Measurements from ENCODE around the gene CNTNAP2. TPM values are rescaled to one million over a fixed set of nuclear protein-coding genes. Genes with fewer than 3 reads are reported as not detected.
A peak's percentile ranks its signal among the peaks of the same experiment; 100 is the strongest.

CNTNAP2 gene
- total RNA-seq, 1 experiment from 2014 or later = 0.07 TPM

GRCh38 chr7:147483634-147484292 is 1367.2 kb downstream of the CNTNAP2 start:
- peak; percentile 27 for DNase-seq (ENCODE audit: low spot score)

DNA sequence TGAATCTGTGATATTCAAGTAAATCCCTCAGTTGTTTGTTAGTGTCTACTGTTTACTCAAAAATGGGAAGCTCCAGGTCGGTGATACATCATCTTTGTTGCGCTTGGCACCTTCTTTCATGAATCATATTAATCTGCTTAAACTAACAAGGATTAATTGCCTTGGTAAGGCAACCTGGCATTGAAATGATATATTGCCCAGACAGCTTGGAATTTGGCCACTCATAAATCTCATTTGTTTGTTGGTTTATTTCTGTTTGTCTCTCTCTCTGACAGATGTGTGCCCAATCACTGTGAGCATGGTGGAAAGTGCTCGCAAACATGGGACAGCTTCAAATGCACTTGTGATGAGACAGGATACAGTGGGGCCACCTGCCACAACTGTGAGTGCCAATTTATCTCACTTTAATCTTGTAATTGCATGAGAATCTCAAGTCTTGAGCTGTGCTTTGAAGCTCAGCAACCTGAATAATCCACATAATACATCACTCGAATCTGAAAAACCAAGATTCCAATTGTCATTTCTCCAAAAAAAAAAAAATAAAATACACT is 1369.1 kb downstream of the CNTNAP2 start:
- peak; percentile 75 for DNase-seq (ENCODE audit: low spot score)

- DNase-seq (ENCODE audit: low spot score) = peak; percentile 67
Observed at GRCh38 chr7:147492606-147493005, 1376.0 kb downstream of the CNTNAP2 start.

DNA sequence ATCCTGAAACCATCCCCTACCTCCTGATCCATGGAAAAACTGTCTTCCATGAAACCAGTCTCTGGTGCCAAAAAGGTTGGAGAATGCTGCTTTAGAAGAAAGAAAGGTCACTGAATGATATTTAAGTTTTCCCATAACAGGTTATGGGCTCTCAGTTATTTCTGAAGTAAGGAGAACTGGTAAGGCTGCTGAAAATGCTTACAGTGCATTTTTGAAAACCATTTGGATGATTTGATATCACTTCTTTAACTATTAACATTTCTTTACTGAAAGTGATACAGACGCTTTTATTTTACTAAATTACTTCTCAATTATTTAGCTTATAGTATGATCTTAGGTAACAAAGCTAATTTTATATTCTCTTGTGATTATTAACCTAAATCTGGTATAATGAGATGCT is 1379.6 kb downstream of the CNTNAP2 start:
- no peak for DNase-seq (ENCODE audit: low spot score)

- DNase-seq (ENCODE audit: low spot score) = no peak
Observed at GRCh38 chr7:147497246-147497645, 1380.6 kb downstream of the CNTNAP2 start.

GRCh38 chr7:147498081-147498480 is 1381.5 kb downstream of the CNTNAP2 start:
- DNase-seq (ENCODE audit: low spot score) = no peak

DNA sequence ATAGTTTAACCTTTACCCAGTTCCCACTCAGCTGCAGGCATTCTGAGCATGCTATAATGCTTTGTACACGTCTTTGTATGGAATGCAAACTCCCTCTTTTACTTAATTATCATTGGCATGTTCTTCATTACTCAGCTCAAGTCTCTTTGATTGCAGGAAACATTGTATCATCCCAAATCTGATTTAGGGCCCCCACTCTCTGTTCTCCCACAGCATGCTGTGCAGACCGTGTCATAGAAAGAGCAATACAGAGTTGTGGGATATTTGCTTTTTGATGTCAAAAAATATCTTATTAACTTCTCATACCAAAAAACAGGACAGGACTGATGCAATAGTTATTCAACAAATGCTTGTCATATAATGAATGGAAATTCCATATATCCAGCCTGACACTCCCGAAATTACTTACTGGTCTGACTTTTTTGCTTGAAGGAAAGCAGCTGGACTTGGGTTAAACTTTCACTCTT is 1392.5 kb downstream of the CNTNAP2 start:
- peak; percentile 16 for DNase-seq (ENCODE audit: low spot score)

- peak; percentile 48 for DNase-seq (ENCODE audit: low spot score)
Observed at GRCh38 chr7:147509541-147510200, 1393.1 kb downstream of the CNTNAP2 start.

DNA sequence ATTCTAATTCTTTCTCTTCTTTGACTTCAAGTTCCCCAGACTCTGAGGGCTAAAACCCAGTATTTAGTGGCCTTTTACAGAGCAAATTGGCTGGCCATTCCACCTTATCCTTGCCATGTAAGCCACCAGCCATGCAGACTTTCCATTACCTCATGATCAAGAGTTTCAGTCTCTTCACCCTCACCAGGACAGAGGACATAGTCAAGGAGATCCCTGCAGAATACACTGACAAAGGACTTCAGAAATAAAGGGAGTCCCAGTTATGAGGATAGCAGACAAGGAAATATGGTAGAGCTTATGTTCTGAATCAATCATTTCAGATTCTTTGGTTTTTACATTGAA is 1393.6 kb downstream of the CNTNAP2 start:
- no peak for DNase-seq (ENCODE audit: low spot score)

DNA sequence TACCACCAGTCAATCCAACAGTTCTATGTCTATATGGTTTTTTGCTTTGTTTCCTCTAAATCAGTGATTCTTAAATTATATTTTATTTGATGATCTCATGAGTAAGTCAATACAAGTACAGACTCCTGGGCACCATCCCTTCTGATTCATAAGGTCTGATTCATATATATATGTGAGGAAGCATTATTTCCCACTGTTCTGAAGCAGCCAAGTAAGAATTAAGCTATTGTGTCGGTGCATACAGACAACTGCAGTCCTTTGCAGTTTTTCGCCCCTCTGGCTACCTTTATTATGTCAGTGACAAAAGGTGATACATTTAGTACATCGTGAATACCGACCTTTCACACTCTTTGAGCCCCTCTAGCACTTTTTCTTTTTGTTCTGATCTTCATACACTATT is 1394.3 kb downstream of the CNTNAP2 start:
- DNase-seq (ENCODE audit: low spot score) = peak; percentile 63

DNA sequence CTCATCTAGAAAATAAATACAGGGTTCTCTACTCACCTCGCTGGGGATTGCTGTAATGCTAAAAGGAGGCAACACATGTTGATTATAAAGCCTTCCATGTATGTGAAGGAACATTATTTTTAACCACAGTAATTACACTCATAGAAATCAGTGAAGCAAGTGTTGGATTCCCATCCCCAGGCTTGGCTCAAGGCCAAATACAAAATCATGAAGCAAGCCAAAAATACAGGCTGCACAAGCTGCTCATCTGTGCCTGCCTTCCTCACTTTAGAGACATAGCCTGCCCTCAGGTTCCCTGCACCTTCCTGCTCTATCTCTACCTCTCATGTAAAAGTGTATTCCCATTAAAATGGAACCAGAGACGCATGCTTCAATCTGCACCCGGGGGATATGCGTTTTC is 1396.8 kb downstream of the CNTNAP2 start:
- DNase-seq (ENCODE audit: low spot score) = no peak

- DNase-seq (ENCODE audit: low spot score) = no peak
Observed at GRCh38 chr7:147516391-147516790, 1399.8 kb downstream of the CNTNAP2 start.

DNA sequence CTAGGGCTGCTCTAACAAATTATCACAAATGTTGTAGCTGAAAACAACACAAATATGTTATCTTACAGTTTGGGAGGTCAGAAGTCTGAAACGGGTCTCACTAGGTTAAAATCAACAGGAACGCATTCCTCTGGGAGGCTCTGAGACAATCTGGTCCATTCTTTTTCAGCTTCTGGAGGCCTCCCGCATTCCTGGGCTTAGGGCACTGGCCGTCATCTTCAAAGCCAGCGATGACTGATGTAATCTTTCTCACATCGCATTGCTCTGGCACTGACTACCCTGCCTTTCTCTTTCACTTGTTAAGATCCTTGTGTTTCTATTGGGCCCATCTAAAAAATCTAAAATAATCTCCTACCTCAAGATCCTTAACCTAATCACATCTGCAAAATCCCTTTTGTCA is 1402.5 kb downstream of the CNTNAP2 start:
- no peak for DNase-seq (ENCODE audit: low spot score)

DNA sequence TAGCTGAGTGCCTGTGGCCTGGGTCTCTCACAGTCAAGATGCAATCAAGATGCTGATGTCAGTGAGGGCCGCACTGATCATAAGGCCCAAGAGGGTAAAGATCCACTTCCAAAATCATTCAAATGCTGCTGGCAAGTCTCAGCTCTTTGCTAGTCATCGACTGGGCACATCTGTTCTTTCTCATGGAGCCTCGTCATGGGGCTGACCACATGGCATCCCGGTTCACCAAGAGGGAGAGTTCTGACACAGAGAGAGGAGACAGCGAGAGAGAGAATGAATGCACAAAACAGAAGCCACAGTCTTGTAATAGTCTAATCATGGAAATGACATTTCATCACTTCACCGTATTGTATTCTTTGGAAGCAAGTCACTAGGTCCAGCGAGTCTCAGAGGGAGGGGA is 1406.5 kb downstream of the CNTNAP2 start:
- DNase-seq (ENCODE audit: low spot score) = no peak

- DNase-seq (ENCODE audit: low spot score) = no peak
Observed at GRCh38 chr7:147524726-147525250, 1408.2 kb downstream of the CNTNAP2 start.

GRCh38 chr7:147525325-147525724 is 1408.7 kb downstream of the CNTNAP2 start:
- DNase-seq (ENCODE audit: low spot score) = no peak

GRCh38 chr7:147535701-147536111 is 1419.1 kb downstream of the CNTNAP2 start:
- peak; percentile 63 for DNase-seq (ENCODE audit: low spot score)

DNA sequence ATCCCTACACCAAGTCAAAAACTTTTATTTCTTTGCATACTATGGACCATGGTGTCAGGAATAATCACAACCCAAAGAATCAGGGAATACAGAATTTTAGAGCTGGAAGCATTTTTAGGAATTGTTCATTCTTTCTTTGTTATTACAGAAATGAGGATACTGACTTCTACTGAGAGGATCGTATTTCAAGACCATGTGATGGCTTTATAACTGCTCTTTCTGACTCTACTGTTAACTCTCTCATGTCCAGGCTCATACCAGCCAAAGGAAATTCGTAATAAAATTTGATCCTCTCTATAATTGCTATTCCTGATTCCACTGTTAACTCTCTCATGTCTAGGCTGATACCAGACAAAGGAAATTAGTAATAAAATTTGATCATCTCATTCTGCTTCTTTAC is 1423.1 kb downstream of the CNTNAP2 start:
- DNase-seq (ENCODE audit: low spot score) = no peak

DNA sequence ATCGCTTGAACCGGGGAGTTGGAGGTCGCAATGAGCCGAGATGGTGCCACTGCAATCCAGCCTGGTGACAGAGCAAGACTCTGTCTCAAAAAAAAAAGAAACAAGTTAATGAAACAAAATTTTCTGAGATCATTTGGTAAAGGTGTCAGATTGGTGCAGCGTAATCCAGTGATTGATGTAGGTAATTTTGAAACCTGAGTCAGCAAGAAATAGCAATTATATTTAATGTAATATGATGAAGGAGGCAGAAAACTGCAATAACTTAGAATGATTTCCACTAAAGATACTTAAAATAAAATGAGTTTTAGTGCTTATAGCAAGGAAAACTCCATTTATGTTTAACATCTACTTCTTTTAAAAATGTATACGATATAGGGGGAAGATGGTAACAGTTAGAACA is 1424.1 kb downstream of the CNTNAP2 start:
- DNase-seq (ENCODE audit: low spot score) = no peak

GRCh38 chr7:147541261-147541660 is 1424.7 kb downstream of the CNTNAP2 start:
- no peak for DNase-seq (ENCODE audit: low spot score)

GRCh38 chr7:147547252-147547897 is 1430.8 kb downstream of the CNTNAP2 start:
- peak; percentile 59 for DNase-seq (ENCODE audit: low spot score)

GRCh38 chr7:147556317-147556716 is 1439.7 kb downstream of the CNTNAP2 start:
- no peak for DNase-seq (ENCODE audit: low spot score)

- DNase-seq (ENCODE audit: low spot score) = no peak
Observed at GRCh38 chr7:147563669-147564068, 1447.1 kb downstream of the CNTNAP2 start.

Measured in A172 (cell line).